Peyer's patch (tissue), 4 donors: ENCODE results near the gene ERC2. TPM values are rescaled to one million over a fixed set of nuclear protein-coding genes. Genes with fewer than 3 reads are reported as not detected.

Source experiments
- DNase-seq, 3 donors: peaks; one replicate each; pipeline ENCODE4 v3.0.0-alpha.2; 2017 to 2019
- H3K27ac ChIP-seq, 4 donors: fragments of 200-600 bp; sonication (generic); one replicate each; pipeline ENCODE4 v1.5.1; 2016 to 2019
- H3K27me3 ChIP-seq, 2 donors: fragments of 200-600 bp; sonication (generic); one replicate each; pipeline ENCODE4 v1.5.1; 2019
- H3K36me3 ChIP-seq, 3 donors: fragments of 200-600 bp; sonication (generic); one replicate each; pipeline ENCODE4 v1.5.1; 2016 to 2019
- H3K4me1 ChIP-seq, 4 donors: fragments of 200-600 bp; sonication (generic); one replicate each; pipeline ENCODE4 v1.5.1; 2016 to 2019
- H3K4me3 ChIP-seq, 4 donors: fragments of 200-600 bp; sonication (generic); 1 replicate in 3 of 4; 2 replicates in 1 of 4; pipeline ENCODE4 v1.5.1; 2016 to 2019; ENCODE audit warnings: mild to moderate bottlenecking in 1 of 4
- H3K9me3 ChIP-seq, 4 donors: fragments of 200-600 bp; sonication (generic); one replicate each; pipeline ENCODE4 v1.5.1; 2016 to 2019; ENCODE audit warnings: mild to moderate bottlenecking in 1 of 4
- CTCF ChIP-seq, 6 experiments: fragments of 450-650 bp in 4 of 6; fragments of 200-600 bp in 2 of 6; sonication (generic) in 1 of 6; IDR thresholded peaks; one replicate each; pipeline ENCODE4 v1.5.1; 2017 to 2019; ENCODE audit warnings: antibody characterized with exemption in 6 of 6, mild to moderate bottlenecking in 3 of 6, moderate library complexity in 1 of 6
- POLR2A ChIP-seq, 2 donors: fragments of 450-650 bp; IDR thresholded peaks; one replicate each; pipeline ENCODE4 v1.5.1; 2017; ENCODE audit warnings: antibody characterized with exemption in 2 of 2, mild to moderate bottlenecking in 2 of 2, moderate library complexity in 2 of 2
- total RNA-seq, 4 donors: library from RNA; depleted of rRNA; stranded (reverse); fragments of >200 nt; gene quantifications; one replicate each; pipeline ENCODE4 v1.1.0, GENCODE V29; 2016

The ERC2 gene
- total RNA-seq, 4 donors from 2014 or later = 0.18 to 0.83 TPM; not detected in 2

- H3K27ac ChIP-seq = no peak overlapping the region
- TF ChIP-seq CTCF (IDR thresholded peaks at IDR 0.05) (no peak), POLR2A (IDR thresholded peaks at IDR 0.05) (no peak)
- no peaks in the 10 kb centered on the region for H3K36me3 ChIP-seq
Observed at GRCh38 chr3:55659701-55660100, 808.6 kb downstream of the ERC2 start.

GRCh38 chr3:55658690-55659562 lies 809.3 kb downstream of the ERC2 start:
- no peak overlapping the region for H3K27ac ChIP-seq
- H3K9me3 ChIP-seq = no peaks in the 10 kb centered on the region
- no peak for DNase-seq
- no peaks in the 10 kb centered on the region for H3K36me3 ChIP-seq
- H3K4me3 ChIP-seq = no peak overlapping the region
- TF ChIP-seq CTCF (IDR thresholded peaks at IDR 0.05) (no peak), POLR2A (IDR thresholded peaks at IDR 0.05) (no peak)
- H3K27me3 ChIP-seq = no peaks in the 10 kb centered on the region
- no peaks in the 10 kb centered on the region for H3K4me1 ChIP-seq

More at GRCh38 chr3:55659701-55660100, 808.6 kb downstream of the ERC2 start:
- no peak for DNase-seq
- Histone ChIP-seq H3K27me3 (no peaks in the 10 kb centered on the region), H3K4me3 (no peak overlapping the region), H3K9me3 (no peaks in the 10 kb centered on the region), H3K4me1 (no peaks in the 10 kb centered on the region)

- no peaks in the 10 kb centered on the region for H3K36me3 ChIP-seq
- no peak overlapping the region for H3K4me3 ChIP-seq
- no peak for DNase-seq
- TF ChIP-seq CTCF (IDR thresholded peaks at IDR 0.05) (no peak), POLR2A (IDR thresholded peaks at IDR 0.05) (no peak)
- H3K27me3 ChIP-seq = no peaks in the 10 kb centered on the region
- no peak overlapping the region for H3K27ac ChIP-seq
- H3K4me1 ChIP-seq = no peaks in the 10 kb centered on the region
- H3K9me3 ChIP-seq = no peaks in the 10 kb centered on the region
Observed at GRCh38 chr3:55658270-55658669, 810.0 kb downstream of the ERC2 start.

- DNase-seq = no peak
- Histone ChIP-seq H3K4me1 (no peaks in the 10 kb centered on the region), H3K4me3 (no peak overlapping the region), H3K27me3 (no peaks in the 10 kb centered on the region), H3K9me3 (no peaks in the 10 kb centered on the region), H3K27ac (no peak overlapping the region), H3K36me3 (no peaks in the 10 kb centered on the region)
- TF ChIP-seq POLR2A (IDR thresholded peaks at IDR 0.05) (no peak), CTCF (IDR thresholded peaks at IDR 0.05) (no peak)
Observed at GRCh38 chr3:55655544-55655943, 812.7 kb downstream of the ERC2 start.

GRCh38 chr3:55654123-55654760 lies 814.0 kb downstream of the ERC2 start:
- H3K27me3 ChIP-seq = no peaks in the 10 kb centered on the region
- no peak overlapping the region for H3K4me3 ChIP-seq
- TF ChIP-seq POLR2A (IDR thresholded peaks at IDR 0.05) (no peak), CTCF (IDR thresholded peaks at IDR 0.05) (no peak)
- no peaks in the 10 kb centered on the region for H3K36me3 ChIP-seq
- no peak overlapping the region for H3K27ac ChIP-seq
- H3K9me3 ChIP-seq = no peaks in the 10 kb centered on the region
- H3K4me1 ChIP-seq = no peaks in the 10 kb centered on the region
- no peak for DNase-seq
